CD1c-positive myeloid dendritic cell (primary cell): ENCODE data around the gene TUT4.

Experiments
- DNase-seq: peaks from one replicate; pipeline ENCODE4 v3.0.0-alpha.2; 2016; ENCODE audit errors: extremely low spot score

The TUT4 gene

DNA sequence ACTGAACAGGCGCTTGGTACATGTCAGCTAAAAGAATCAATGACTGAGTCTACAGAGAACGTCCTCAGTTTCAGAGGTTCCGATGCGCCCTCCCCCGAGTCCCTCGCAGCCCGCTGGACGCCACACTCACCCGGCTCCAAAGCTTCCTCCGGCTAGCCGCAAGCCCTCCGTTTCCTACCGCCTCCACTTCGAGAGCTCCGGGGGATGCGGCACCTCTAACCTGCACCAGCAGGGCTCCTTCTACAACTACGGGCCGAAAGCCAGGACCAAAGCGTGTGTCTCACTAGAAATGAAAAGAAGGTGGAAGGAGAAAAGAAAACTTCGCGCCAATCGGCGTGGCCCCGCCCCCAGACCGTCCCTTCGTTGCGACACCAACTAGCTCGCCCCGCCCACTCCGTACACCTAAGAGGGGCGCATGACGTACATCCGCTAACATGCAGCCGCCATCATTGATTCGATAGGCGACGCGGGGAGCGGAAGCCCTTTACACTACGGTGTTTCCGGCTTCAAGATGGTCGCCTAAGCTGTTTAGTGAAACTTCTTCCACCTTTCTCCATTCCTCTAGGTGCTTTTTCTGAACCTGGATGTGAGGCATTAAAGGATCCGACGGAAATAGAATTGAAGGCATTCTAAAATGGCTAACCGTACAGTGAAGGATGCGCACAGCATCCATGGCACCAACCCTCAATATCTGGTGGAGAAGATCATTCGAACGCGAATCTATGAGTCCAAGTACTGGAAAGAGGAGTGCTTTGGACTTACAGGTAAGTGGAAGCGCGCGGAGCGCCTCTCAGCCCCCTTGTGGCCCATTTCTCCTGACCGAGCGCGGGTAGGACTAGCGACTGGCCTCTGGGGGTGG lies 148.5 kb downstream of the TUT4 start, which contains the start of the genes ORC1 and PRPF38A:
Gene ORC1 (minus strand): TSS at position 308 of the 859 bp plus-strand sequence. CDS start 2,200 bp downstream, outside the sequence.
Gene PRPF38A (plus strand): TSS at position 487 of the 859 bp plus-strand sequence. CDS start 148 bp downstream, at position 635.
- DNase-seq = peak; percentile 99

DNA sequence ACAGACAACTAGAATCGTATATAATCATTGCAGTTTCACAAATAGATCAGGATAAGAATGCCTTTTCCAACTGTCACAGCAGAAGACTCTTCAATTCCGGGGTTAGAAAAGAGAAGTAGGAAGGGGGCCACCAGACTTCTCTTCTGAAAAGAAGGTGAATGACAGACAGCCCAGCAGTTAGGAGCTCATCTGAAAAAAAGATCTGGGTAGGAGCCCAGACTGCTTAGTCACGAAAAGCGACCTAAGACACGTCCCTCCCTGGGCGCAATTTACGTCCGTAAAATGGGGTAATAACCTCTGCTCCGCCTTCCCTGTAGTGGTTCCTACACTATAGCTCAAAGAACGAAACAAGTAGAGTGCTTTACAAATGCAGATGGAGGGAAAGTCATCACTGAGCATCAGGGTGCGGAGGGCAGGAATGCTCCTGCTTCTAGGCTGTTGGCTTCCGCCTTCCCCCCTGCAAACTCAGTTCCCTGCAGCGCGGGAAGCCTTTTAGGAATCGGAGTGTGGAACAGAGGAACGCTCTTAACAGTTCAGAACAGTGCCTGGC lies 149.3 kb downstream of the TUT4 start:
- peak; percentile 85 for DNase-seq

DNA sequence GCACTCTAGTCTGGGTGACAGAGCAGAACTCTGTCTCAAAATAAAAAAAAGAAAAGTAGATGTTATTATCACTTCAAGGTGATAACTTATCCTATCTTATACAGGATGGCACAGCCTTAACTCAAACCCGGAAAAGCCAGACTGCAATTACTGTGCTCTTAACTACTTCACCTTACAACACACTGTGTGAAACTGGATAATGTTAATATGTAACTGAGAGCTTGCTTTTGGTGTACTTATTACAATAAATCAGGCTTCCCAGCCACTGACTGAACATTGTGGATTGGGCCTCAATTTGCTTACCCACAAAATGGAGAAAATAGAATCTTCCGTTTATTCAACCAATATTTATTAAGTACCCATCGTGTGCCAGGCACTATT lies 150.0 kb downstream of the TUT4 start:
- no peak for DNase-seq

DNA sequence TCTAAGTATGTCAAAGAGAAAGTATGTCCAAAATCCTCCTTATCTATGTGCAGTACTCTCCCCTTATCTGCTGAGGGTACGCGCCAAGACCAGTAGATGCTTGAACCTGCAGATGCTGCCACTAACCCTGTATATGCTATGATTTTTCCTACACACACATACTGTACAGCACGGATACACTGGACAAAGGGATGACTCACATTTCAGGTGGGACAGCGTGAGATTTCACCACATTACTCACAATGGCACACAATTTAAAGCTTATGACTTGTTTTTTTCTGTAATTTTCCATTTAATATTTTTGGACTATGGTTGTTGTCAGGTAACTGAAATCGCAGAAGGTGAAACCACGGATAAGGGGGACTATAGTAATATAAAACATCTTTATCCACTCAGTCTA lies 152.8 kb downstream of the TUT4 start:
- DNase-seq = no peak

DNA sequence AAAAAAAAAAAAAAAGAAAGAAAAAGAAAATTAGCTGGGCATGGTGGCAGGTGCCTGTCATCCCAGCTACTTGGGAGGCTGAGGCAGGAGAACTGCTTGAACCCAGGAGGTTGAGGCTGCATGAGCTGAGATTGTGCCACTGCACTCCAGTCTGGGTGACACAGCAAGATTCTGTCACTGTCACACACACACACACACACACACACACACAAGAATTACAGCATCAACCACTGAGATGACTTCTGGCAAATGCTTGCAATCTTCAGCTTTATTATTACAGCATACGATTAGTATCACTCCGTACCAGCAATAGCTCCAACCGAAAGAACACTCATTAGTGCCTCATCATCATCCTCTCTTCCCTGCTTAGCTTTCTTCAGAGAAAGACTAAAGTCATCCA lies 153.3 kb downstream of the TUT4 start:
- no peak for DNase-seq

DNA sequence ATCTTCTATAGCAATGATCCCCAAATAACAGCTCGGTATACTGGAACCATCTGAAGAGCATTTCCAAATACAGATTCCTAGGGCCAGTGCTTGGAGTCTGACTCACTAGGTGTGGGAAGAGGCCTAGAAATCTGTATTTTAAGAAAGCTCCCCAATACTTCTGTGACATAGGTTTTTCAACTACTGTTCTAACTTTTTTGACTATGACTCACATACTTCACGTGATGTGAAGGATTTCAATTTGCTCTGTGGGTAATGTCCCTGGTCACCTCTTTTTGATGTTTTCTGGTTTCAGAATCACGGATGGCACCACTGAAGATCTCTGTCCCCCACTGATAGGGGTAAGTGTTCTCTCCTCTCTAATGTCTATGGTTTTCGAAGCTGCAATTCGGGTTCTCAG lies 159.7 kb downstream of the TUT4 start:
- no peak for DNase-seq

DNA sequence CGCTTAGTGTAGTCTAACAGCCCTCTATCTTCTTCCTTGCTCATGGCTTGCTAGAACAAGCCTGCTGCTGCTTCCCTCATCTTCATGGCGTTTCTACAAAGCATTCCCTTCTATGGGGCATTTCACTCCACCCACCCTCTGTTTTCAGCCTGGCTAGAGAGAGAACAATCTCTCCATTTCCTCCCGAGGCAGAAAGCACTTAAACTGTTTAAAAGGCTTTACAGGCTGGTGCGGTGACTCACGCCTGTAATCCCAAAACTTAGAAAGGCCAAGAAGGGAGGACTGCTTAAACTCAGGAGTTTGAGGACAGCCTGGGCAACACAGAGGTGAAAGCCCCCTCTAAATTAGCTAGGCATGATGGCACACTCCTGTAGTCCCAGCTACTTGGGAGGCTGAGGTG lies 166.4 kb downstream of the TUT4 start:
- no peak for DNase-seq

DNA sequence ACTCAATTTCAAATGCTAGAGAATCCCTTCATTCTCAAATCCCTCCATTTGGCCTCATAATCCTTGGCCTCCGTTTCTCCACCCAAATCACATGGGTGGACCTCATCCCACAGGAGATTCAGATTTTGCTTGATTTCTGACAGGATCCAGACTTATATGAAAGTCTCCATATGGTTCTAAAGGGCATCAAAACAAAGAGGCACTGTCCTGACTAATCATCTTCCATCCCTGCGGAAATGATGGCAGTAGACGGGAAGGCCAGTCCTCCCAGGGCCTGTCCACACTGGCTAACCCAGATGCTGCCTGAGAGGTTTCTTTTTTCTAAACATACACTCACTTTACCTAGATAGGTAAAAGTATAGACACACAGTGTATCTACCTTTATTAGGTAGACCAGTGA lies 167.5 kb downstream of the TUT4 start:
- no peak for DNase-seq
